ENCODE results near the gene DES. TPM values are rescaled to one million over a fixed set of nuclear protein-coding genes. Genes with fewer than 3 reads are reported as not detected.

DES gene
- polyA plus RNA-seq, 1 donor from 2014 or later, result not detected

- Histone ChIP-seq H3K9me3 (ENCODE audit: low read length) (no peaks in the 10 kb centered on the region), H4K20me1 (ENCODE audit: insufficient read depth) (no peaks in the 10 kb centered on the region), H2AFZ (ENCODE audit: low read depth, low read length) (no peak overlapping the region), H3K27me3 (ENCODE audit: insufficient read depth, low read depth, low read length) (peaks cover 28% of the 10 kb centered on the region), H3K4me3 (ENCODE audit: low read length) (no peak overlapping the region), H3K79me2 (replicated peaks; ENCODE audit: insufficient read depth, low read length) (no peaks in the 10 kb centered on the region), H3K9ac (ENCODE audit: low read length) (no peak overlapping the region), H3F3A (ENCODE audit: insufficient read depth, low read length, poor library complexity, severe bottlenecking) (no peaks in the 10 kb centered on the region), H3K9me2 (ENCODE audit: insufficient read depth, low read length) (no peaks in the 10 kb centered on the region), H3K4me2 (ENCODE audit: low read length) (no peak overlapping the region), H3K27ac (ENCODE audit: low read length) (no peak overlapping the region), H3K36me3 (ENCODE audit: insufficient read depth, low read length) (no peaks in the 10 kb centered on the region)
- no peak for TF ChIP-seq POLR2AphosphoS5 (IDR thresholded peaks at IDR 0.05)
- TF ChIP-seq EP300 (conservative IDR thresholded peaks at IDR 0.05; ENCODE audit: poor library complexity, severe bottlenecking), result no peak
- no peak for TF ChIP-seq MXI1 (conservative IDR thresholded peaks at IDR 0.05; ENCODE audit: poor library complexity, severe bottlenecking)
- TF ChIP-seq CTCF (IDR thresholded peaks at IDR 0.05; ENCODE audit: poor library complexity, severe bottlenecking), result no peak
- TF ChIP-seq REST (IDR thresholded peaks at IDR 0.05; ENCODE audit: borderline replicate concordance), result no peak
- no peak for TF ChIP-seq RAD21 (conservative IDR thresholded peaks at IDR 0.05)
- no peak for TF ChIP-seq SMC3 (conservative IDR thresholded peaks at IDR 0.05; ENCODE audit: poor library complexity)
- no peak for TF ChIP-seq EZH2 (IDR thresholded peaks at IDR 0.05; ENCODE audit: borderline replicate concordance, insufficient read depth, low read length, poor library complexity, severe bottlenecking)
- no peak for TF ChIP-seq TAF1 (IDR thresholded peaks at IDR 0.05; ENCODE audit: low read depth)
These were observed 21.3 kb downstream of the DES start for GRCh38 chr2:219439506-219439905.

GRCh38 chr2:219440388-219441256 lies 22.4 kb downstream of the DES start:
- Histone ChIP-seq H3K79me2 (replicated peaks; ENCODE audit: insufficient read depth, low read length) (no peaks in the 10 kb centered on the region), H4K20me1 (ENCODE audit: insufficient read depth) (no peaks in the 10 kb centered on the region), H3F3A (ENCODE audit: insufficient read depth, low read length, poor library complexity, severe bottlenecking) (no peaks in the 10 kb centered on the region), H3K9me2 (ENCODE audit: insufficient read depth, low read length) (no peaks in the 10 kb centered on the region), H3K4me2 (ENCODE audit: low read length) (no peak overlapping the region), H3K4me3 (ENCODE audit: low read length) (no peak overlapping the region), H3K27me3 (ENCODE audit: insufficient read depth, low read depth, low read length) (peaks cover 18% of the 10 kb centered on the region), H3K36me3 (ENCODE audit: insufficient read depth, low read length) (no peaks in the 10 kb centered on the region), H3K9me3 (ENCODE audit: low read length) (no peaks in the 10 kb centered on the region), H3K9ac (ENCODE audit: low read length) (no peak overlapping the region), H3K27ac (ENCODE audit: low read length) (no peak overlapping the region), H2AFZ (ENCODE audit: low read depth, low read length) (no peak overlapping the region)
- TF ChIP-seq MXI1 (conservative IDR thresholded peaks at IDR 0.05; ENCODE audit: poor library complexity, severe bottlenecking) (no peak), POLR2AphosphoS5 (IDR thresholded peaks at IDR 0.05) (no peak), RAD21 (conservative IDR thresholded peaks at IDR 0.05) (no peak), EP300 (conservative IDR thresholded peaks at IDR 0.05; ENCODE audit: poor library complexity, severe bottlenecking) (no peak), REST (IDR thresholded peaks at IDR 0.05; ENCODE audit: borderline replicate concordance) (no peak), EZH2 (IDR thresholded peaks at IDR 0.05; ENCODE audit: borderline replicate concordance, insufficient read depth, low read length, poor library complexity, severe bottlenecking) (no peak), SMC3 (conservative IDR thresholded peaks at IDR 0.05; ENCODE audit: poor library complexity) (no peak), CTCF (IDR thresholded peaks at IDR 0.05; ENCODE audit: poor library complexity, severe bottlenecking) (no peak), TAF1 (IDR thresholded peaks at IDR 0.05; ENCODE audit: low read depth) (no peak)
